ENCODE measurements around the gene TMPRSS3. TPM values are rescaled to one million over a fixed set of nuclear protein-coding genes. Genes with fewer than 3 reads are reported as not detected.

TMPRSS3 gene
- total RNA-seq, 2 donors from 2014 or later, result 12.5 to 12.7 TPM

DNA sequence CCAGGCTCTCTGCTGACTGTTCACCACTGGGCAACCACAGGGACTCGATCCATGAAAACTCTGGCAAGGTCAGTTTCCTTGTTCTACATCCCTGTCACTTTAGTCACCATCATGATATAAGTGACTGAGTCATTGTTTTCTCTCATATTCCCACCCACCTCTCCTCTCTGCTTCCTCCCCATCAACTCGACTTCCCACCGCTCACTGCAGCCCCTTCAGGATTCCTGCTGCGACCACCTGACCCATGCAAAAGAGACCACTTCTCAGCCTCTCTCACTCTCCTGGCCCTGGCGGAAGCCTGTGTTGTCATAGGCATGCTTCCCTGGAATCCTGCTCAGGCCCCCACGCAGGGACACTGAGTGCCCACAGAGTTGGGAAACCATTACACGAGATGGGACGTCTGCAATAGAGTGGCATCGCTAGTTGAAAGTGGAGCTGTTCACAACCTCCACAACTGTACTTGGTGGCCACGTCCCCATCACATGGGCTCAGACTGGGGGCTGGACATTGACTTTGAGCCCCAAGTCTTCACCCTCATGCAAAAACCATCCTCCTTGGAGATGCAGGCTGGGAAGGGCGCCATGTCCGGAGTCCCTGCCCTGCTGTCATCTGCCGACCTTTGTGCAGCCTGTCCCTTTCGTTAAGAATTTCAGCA lies 43.3 kb downstream of the TMPRSS3 start:
- TF ChIP-seq CTCF (IDR thresholded peaks at IDR 0.05), result no peak
- TF ChIP-seq POLR2A (IDR thresholded peaks at IDR 0.05), result no peak
- Histone ChIP-seq H3K27ac (no peak overlapping the region), H3K27me3 (no peaks in the 10 kb centered on the region), H3K4me1 (no peaks in the 10 kb centered on the region), H3K36me3 (replicated peaks in 1 of 2; ENCODE audit: insufficient read depth in 1 of 2, low read depth in 2 of 2) (no peaks in the 10 kb centered on the region), H3K9me3 (peaks cover 0 to 4% (median 0%) of the 10 kb centered on the region in 3 donors), H3K4me3 (no peak overlapping the region)
- WGBS, 2 donors, result 74 to 86% methylated on average over 13 to 14 of the region's 14 CpGs
- intact Hi-C loops (cut with DNase I), result no loop called here
- DNase-seq (no peak), ATAC-seq (no peak)

DNA sequence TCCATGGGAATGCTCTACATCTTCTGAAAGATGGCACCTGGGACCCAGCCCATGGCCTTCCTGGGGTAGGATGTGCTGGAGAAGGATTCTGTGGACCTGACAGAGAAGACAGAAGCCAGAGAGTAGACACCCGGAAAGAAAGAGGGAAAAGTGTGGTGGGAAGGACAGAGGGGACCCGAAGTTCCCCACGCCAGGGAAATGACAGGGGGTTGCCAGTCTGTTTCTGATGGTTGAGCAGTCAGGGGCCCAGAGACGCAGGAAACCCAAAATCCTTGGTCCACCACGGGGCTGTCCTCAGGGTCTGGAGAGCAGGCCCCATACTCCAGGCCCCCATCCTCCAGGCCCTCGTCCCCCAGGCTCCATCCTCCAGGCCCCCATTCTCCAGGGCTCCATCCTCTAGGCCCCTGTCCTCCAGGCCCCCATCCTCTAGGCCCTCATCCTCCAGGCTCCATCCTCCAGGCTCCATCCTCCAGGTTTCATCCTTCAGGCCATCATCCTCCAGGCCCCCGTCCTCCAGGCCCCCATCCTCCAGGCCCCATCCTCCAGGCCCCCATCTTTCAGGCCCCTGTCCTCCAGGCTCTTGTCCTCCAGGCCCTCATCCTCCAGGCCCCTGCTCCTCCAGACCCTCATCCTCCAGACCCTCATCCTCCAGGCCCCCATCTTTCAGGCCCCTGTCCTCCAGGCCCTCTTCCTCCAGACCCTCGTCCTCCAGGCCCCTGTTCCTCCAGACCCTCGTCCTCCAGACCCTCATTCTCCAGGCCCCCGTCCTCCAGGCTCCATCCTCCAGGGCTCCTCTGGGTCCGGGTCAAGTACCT lies 44.0 kb downstream of the TMPRSS3 start:
- no peaks in the 10 kb centered on the region for H3K4me1 ChIP-seq
- ATAC-seq, result no peak
- intact Hi-C loops (cut with DNase I), result no loop called here

DNA sequence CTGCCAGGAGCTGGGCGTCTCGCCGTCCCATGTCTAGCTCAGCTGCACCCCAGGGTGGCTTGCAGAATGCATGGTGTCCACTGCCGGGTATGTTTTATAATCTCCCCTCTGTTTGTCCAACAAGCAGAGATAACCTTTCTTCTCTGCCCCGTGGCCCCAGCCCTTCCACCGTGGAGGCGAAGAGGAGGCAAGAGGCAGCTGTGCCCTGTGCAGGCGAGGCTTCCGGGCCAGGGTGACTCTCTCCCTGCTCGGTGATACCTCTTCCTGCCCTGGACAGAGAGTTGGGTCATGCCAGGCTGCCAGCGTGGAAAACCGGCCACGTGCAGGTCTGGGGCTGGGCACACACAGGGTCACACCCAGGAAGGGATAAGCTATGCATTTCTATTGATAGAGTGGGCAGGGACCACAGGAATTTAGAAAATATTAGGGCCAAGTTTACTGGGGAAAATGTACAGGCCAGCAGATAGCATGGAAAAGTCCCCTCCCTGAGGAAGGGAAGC lies 44.9 kb downstream of the TMPRSS3 start, which contains the start of gene TFF2:
Gene TFF2, minus strand, starts transcription at position 68 of the 500 bp plus-strand sequence. Its CDS starts 37 bp downstream, at position 31.
- DNase-seq (no peak), ATAC-seq (no peak)
- Histone ChIP-seq H3K4me1 (no peaks in the 10 kb centered on the region), H3K36me3 (replicated peaks in 1 of 2; ENCODE audit: insufficient read depth in 1 of 2, low read depth in 2 of 2) (no peaks in the 10 kb centered on the region), H3K27me3 (no peaks in the 10 kb centered on the region), H3K4me3 (no peak within 1 kb of the TSS), H3K9me3 (no peaks in the 10 kb centered on the region), H3K27ac (no peak within 1 kb of the TSS)
- intact Hi-C loops (cut with DNase I), result no loop called here
- 55 to 59% methylated on average over 8 to 13 of the region's 13 CpGs for WGBS, 2 donors
- no peak for TF ChIP-seq CTCF (IDR thresholded peaks at IDR 0.05)
- no peak for TF ChIP-seq POLR2A (IDR thresholded peaks at IDR 0.05)

More for the DNA sequence above, 44.0 kb downstream of the TMPRSS3 start:
- Histone ChIP-seq H3K4me3 (no peak overlapping the region), H3K27ac (no peak overlapping the region), H3K9me3 (no peaks in the 10 kb centered on the region), H3K36me3 (replicated peaks in 1 of 2; ENCODE audit: insufficient read depth in 1 of 2, low read depth in 2 of 2) (no peaks in the 10 kb centered on the region), H3K27me3 (no peaks in the 10 kb centered on the region)
- TF ChIP-seq POLR2A (IDR thresholded peaks at IDR 0.05), result no peak
- TF ChIP-seq CTCF (IDR thresholded peaks at IDR 0.05), result no peak
- DNase-seq, result no peak
- 67 to 81% methylated on average over 11 of the region's 11 CpGs for WGBS, 2 donors

GRCh38 chr21:42350318-42350910 lies 45.4 kb downstream of the TMPRSS3 start:
- TF ChIP-seq POLR2A (IDR thresholded peaks at IDR 0.05) (no peak), CTCF (IDR thresholded peaks at IDR 0.05) (no peak)
- ATAC-seq, result no peak
- intact Hi-C loops (cut with DNase I), result no loop called here
- H3K36me3 ChIP-seq (replicated peaks in 1 of 2; ENCODE audit: insufficient read depth in 1 of 2, low read depth in 2 of 2), result no peaks in the 10 kb centered on the region
- WGBS, 2 donors, result 69 to 75% methylated on average over 11 of the region's 11 CpGs
- no peak for DNase-seq
- H3K4me1 ChIP-seq, result no peaks in the 10 kb centered on the region
- no peaks in the 10 kb centered on the region for H3K27me3 ChIP-seq
- no peak overlapping the region for H3K4me3 ChIP-seq
- H3K27ac ChIP-seq, result no peak overlapping the region
- H3K9me3 ChIP-seq, result no peaks in the 10 kb centered on the region
